Neuronal stem cell (in vitro differentiated cells): ENCODE results near the gene GNG8.

ENCODE experiments used
- DNase-seq: peaks from one replicate; pipeline ENCODE4 v3.0.0-alpha.2; 2013; ENCODE audit warnings: low spot score
- H2AFZ ChIP-seq: one replicate; pipeline ENCODE4 v1.6.1; 2013; ENCODE audit warnings: mild to moderate bottlenecking, low read length, inconsistent platforms
- H2AK5ac ChIP-seq: 2 replicates; pipeline ENCODE4 v1.6.1; 2013; ENCODE audit warnings: low read depth, mild to moderate bottlenecking, inconsistent platforms, low read length, moderate library complexity, mixed read lengths
- H2BK120ac ChIP-seq: 2 replicates; pipeline ENCODE4 v1.6.1; 2013; ENCODE audit warnings: low read depth, mild to moderate bottlenecking, inconsistent platforms, low read length, moderate library complexity, mixed read lengths
- H2BK12ac ChIP-seq: one replicate; pipeline ENCODE4 v1.6.1; 2013; ENCODE audit warnings: low read length, inconsistent platforms
- H2BK15ac ChIP-seq: 2 replicates; pipeline ENCODE4 v1.6.1; 2013; ENCODE audit warnings: mild to moderate bottlenecking, low read length, inconsistent platforms, mixed read lengths
- H2BK5ac ChIP-seq: one replicate; pipeline ENCODE4 v1.6.1; 2013; ENCODE audit warnings: inconsistent platforms, mild to moderate bottlenecking, low read length, moderate library complexity
- H3K14ac ChIP-seq: one replicate; pipeline ENCODE4 v1.6.1; 2013; ENCODE audit warnings: low read length, inconsistent platforms
- H3K18ac ChIP-seq: 2 replicates; pipeline ENCODE4 v1.6.1; 2013; ENCODE audit warnings: low read length, inconsistent platforms
- H3K23ac ChIP-seq: 2 replicates; pipeline ENCODE4 v1.6.1; 2013; ENCODE audit warnings: low read depth, mild to moderate bottlenecking, mixed read lengths, low read length, inconsistent platforms; ENCODE audit not compliant: poor library complexity
- H3K27ac ChIP-seq: replicated peaks from 3 replicates; pipeline ENCODE4 v1.5.1; 2013; ENCODE audit warnings: low read length, inconsistent platforms
- H3K27me3 ChIP-seq, 3 experiments: 2 replicates each; pipeline ENCODE4 v1.6.1; 2013; ENCODE audit warnings: low read length in 3 of 3, mild to moderate bottlenecking in 2 of 3, inconsistent platforms in 1 of 3, low read depth in 1 of 3, mixed read lengths in 1 of 3, moderate library complexity in 1 of 3; ENCODE audit not compliant: control insufficient read depth in 3 of 3, insufficient read depth in 3 of 3
- H3K36me3 ChIP-seq, 2 donors: replicated peaks in 1 of 2; 2 replicates each; pipeline ENCODE4 v1.6.1; 2013; ENCODE audit warnings: low read length in 2 of 2; ENCODE audit not compliant: control insufficient read depth in 2 of 2, insufficient read depth in 2 of 2
- H3K4ac ChIP-seq: 2 replicates; pipeline ENCODE4 v1.6.1; 2013; ENCODE audit warnings: inconsistent platforms, mild to moderate bottlenecking, low read length, moderate library complexity
- H3K4me1 ChIP-seq, 2 donors: 1 replicate in 1 of 2; 2 replicates in 1 of 2; pipeline ENCODE4 v1.6.1; 2013; ENCODE audit warnings: low read length in 2 of 2, low read depth in 1 of 2; ENCODE audit not compliant: control insufficient read depth in 2 of 2, insufficient read depth in 1 of 2
- H3K4me2 ChIP-seq: one replicate; pipeline ENCODE4 v1.6.1; 2013; ENCODE audit warnings: mild to moderate bottlenecking, low read length, inconsistent platforms; ENCODE audit not compliant: insufficient read depth, poor library complexity, severe bottlenecking
- H3K4me3 ChIP-seq, 2 donors: 2 replicates each; pipeline ENCODE4 v1.5.1; 2013; ENCODE audit warnings: low read length in 2 of 2, mild to moderate bottlenecking in 2 of 2, inconsistent platforms in 1 of 2, moderate library complexity in 1 of 2
- H3K79me1 ChIP-seq: one replicate; pipeline ENCODE4 v1.6.1; 2013; ENCODE audit warnings: low read depth, mild to moderate bottlenecking, inconsistent platforms, low read length, moderate library complexity
- H3K9ac ChIP-seq: one replicate; pipeline ENCODE4 v1.6.1; 2013; ENCODE audit warnings: mild to moderate bottlenecking, low read depth, low read length, inconsistent platforms; ENCODE audit not compliant: poor library complexity
- H3K9me3 ChIP-seq, 2 donors: replicated peaks in 1 of 2; 2 replicates each; pipeline versions ENCODE3 to v1.6.1; 2013; ENCODE audit warnings: low read length in 2 of 2, mild to moderate bottlenecking in 2 of 2, inconsistent platforms in 1 of 2, low read depth in 1 of 2, mixed read lengths in 1 of 2, moderate library complexity in 1 of 2; ENCODE audit not compliant: control insufficient read depth in 2 of 2, insufficient read depth in 1 of 2
- H4K8ac ChIP-seq: one replicate; pipeline ENCODE4 v1.6.1; 2013; ENCODE audit warnings: low read depth, mild to moderate bottlenecking, inconsistent platforms, low read length, moderate library complexity
- H4K91ac ChIP-seq: one replicate; pipeline ENCODE4 v1.6.1; 2013; ENCODE audit warnings: low read length, low read depth, mild to moderate bottlenecking, inconsistent platforms; ENCODE audit not compliant: poor library complexity
- WGBS, 2 donors: extraction: QIAGEN DNeasy Blood & Tissue Kit; methylation state at CpG; one replicate each; pipeline ENCODE4 v1.1.7; 2013; ENCODE audit warnings: missing lambda C conversion rate in 2 of 2, mixed read lengths in 1 of 2; ENCODE audit not compliant: insufficient read length in 2 of 2, insufficient replicate concordance in 1 of 2; ENCODE audit errors: extremely low coverage in 2 of 2; 5-methylcytosine and 5-hydroxymethylcytosine counted together

The GNG8 gene

GRCh38 chr19:46650445-46650844 lies 14.4 kb upstream of the GNG8 start:
- H3K36me3 ChIP-seq: no peaks in the 10 kb centered on the region
- H3K18ac ChIP-seq: no peak overlapping the region
- H3K4me3 ChIP-seq: no peak overlapping the region
- no peak overlapping the region for H3K14ac ChIP-seq
- H2BK12ac ChIP-seq: no peak overlapping the region
- H3K4me1 ChIP-seq: peaks cover 6 to 11% of the 10 kb centered on the region in 2 donors
- no peak overlapping the region for H2AFZ ChIP-seq
- no peak overlapping the region for H3K27ac ChIP-seq
- H3K27me3 ChIP-seq: peaks cover 0 to 37% (median 25%) of the 10 kb centered on the region in 3 experiments
- H3K23ac ChIP-seq: no peak overlapping the region
- no peak overlapping the region for H4K8ac ChIP-seq
- no peaks in the 10 kb centered on the region for H3K79me1 ChIP-seq
- H2AK5ac ChIP-seq: no peak overlapping the region
- no CpG with 5 or more reads among the region's 7 CpGs for WGBS, 2 donors
- DNase-seq: no peak
- peaks cover 12 to 19% of the 10 kb centered on the region in 2 donors for H3K9me3 ChIP-seq
- H3K4ac ChIP-seq: no peak overlapping the region
- H4K91ac ChIP-seq: no peak overlapping the region
- H2BK15ac ChIP-seq: no peak overlapping the region
- H2BK120ac ChIP-seq: no peak overlapping the region
- no peak overlapping the region for H3K4me2 ChIP-seq
- no peak overlapping the region for H3K9ac ChIP-seq
- no peak overlapping the region for H2BK5ac ChIP-seq

GRCh38 chr19:46648961-46649960 lies 13.3 kb upstream of the GNG8 start:
- WGBS, 2 donors: no CpG with 5 or more reads among the region's 144 CpGs
- H3K4me2 ChIP-seq: peak overlapping the region; percentile 24
- no peaks in the 10 kb centered on the region for H3K79me1 ChIP-seq
- peak overlapping the region; percentile 82 for H3K14ac ChIP-seq
- H3K23ac ChIP-seq: no peak overlapping the region
- DNase-seq: no peak
- no peak overlapping the region for H2BK120ac ChIP-seq
- peaks cover 3 to 6% of the 10 kb centered on the region in 2 donors for H3K4me1 ChIP-seq
- no peak overlapping the region for H2AFZ ChIP-seq
- H4K8ac ChIP-seq: no peak overlapping the region
- H2BK12ac ChIP-seq: no peak overlapping the region
- H3K27me3 ChIP-seq: peaks cover 0 to 37% (median 25%) of the 10 kb centered on the region in 3 experiments
- H2AK5ac ChIP-seq: peak overlapping the region; percentile 75
- no peak overlapping the region for H3K27ac ChIP-seq
- no peaks in the 10 kb centered on the region for H3K36me3 ChIP-seq
- H3K9ac ChIP-seq: no peak overlapping the region
- peak overlapping the region; percentile 59 for H3K18ac ChIP-seq
- H3K4ac ChIP-seq: no peak overlapping the region
- peak overlapping the region in 1 of 2 donors; percentile 21 for H3K4me3 ChIP-seq
- H2BK15ac ChIP-seq: no peak overlapping the region
- peaks cover 12 to 19% of the 10 kb centered on the region in 2 donors for H3K9me3 ChIP-seq
- H4K91ac ChIP-seq: no peak overlapping the region
- no peak overlapping the region for H2BK5ac ChIP-seq

- no peak overlapping the region for H2BK15ac ChIP-seq
- WGBS, 2 donors: no CpG with 5 or more reads among the region's 63 CpGs
- no peak overlapping the region for H4K91ac ChIP-seq
- H4K8ac ChIP-seq: peak overlapping the region; percentile 30
- no peak overlapping the region for H2BK120ac ChIP-seq
- H3K27me3 ChIP-seq: peaks cover 0 to 37% (median 25%) of the 10 kb centered on the region in 3 experiments
- no peak overlapping the region for H3K9ac ChIP-seq
- no peak overlapping the region for H2BK5ac ChIP-seq
- H2AFZ ChIP-seq: no peak overlapping the region
- H3K4me2 ChIP-seq: no peak overlapping the region
- peaks cover 12 to 19% of the 10 kb centered on the region in 2 donors for H3K9me3 ChIP-seq
- peaks cover 0 to 2% of the 10 kb centered on the region in 2 donors for H3K4me1 ChIP-seq
- H3K23ac ChIP-seq: no peak overlapping the region
- H3K14ac ChIP-seq: peak overlapping the region; percentile 82
- no peaks in the 10 kb centered on the region for H3K36me3 ChIP-seq
- peak overlapping the region; percentile 59 for H3K18ac ChIP-seq
- no peak for DNase-seq
- H3K4ac ChIP-seq: no peak overlapping the region
- no peak overlapping the region for H2BK12ac ChIP-seq
- H2AK5ac ChIP-seq: peak overlapping the region; percentile 75
- no peak overlapping the region for H3K4me3 ChIP-seq
- no peak overlapping the region for H3K27ac ChIP-seq
- no peaks in the 10 kb centered on the region for H3K79me1 ChIP-seq
Observed at GRCh38 chr19:46648060-46648960, 12.3 kb upstream of the GNG8 start.
